NCI-H2196 treated with DMSO at 0.1 percent for 48 hours (cell line): ENCODE data around the gene MYH13.

Experiments used
- DNase-seq: peaks from one replicate; lab custom pipeline; 2025; ENCODE audit not compliant: unreplicated experiment; lab: John Stamatoyannopoulos, UW

MYH13 gene

DNA sequence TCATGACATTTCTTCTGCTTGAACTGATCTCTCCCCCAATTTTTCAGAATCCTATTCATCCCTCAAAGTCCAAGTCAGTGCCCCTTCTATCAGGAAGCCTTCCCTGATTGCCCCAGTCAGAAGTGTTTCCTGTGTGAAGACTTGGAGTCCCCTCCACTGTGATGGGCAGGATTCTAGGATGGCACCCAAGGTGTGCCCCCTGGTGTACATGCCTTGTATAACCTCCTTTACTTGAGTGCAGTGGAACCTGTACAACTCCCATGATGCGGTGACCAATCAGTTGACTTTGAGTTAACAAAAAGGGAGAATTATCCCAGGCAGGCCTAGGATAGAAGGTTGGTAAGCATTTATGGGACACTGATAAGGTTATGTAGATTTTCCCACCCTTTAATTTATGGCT is 23.4 kb downstream of the MYH13 start:
- DNase-seq = no peak

DNA sequence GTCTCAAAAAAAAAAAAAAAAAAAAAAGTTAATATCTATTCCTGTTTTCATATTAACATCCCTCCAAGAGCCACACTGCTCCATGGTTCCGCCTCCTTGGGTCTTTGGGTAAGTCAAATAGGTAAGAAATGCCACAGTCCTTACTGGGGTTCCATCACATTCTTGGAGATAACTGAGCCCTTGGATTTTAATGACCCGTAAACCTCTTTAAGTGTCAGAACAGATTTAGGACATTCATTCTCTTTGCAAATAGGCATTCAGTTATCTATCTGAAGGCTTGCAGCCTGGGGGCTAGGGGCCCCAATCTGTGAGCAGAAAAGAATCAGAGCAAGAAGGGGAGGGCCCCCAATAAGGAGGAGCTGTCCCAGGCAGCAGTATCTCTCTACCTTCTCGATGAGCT is 28.0 kb downstream of the MYH13 start:
- no peak for DNase-seq

- DNase-seq = no peak
These were observed 33.8 kb downstream of the MYH13 start for GRCh38 chr17:10339051-10339450.

GRCh38 chr17:10337976-10338375 is 34.8 kb downstream of the MYH13 start:
- no peak for DNase-seq

- no peak for DNase-seq
These were observed 35.7 kb downstream of the MYH13 start for GRCh38 chr17:10337136-10337535.

- DNase-seq = no peak
These were observed 36.4 kb downstream of the MYH13 start for GRCh38 chr17:10336393-10336792.

- no peak for DNase-seq
These were observed 40.3 kb downstream of the MYH13 start for GRCh38 chr17:10332515-10332914.

GRCh38 chr17:10328971-10329923 is 43.6 kb downstream of the MYH13 start:
- no peak for DNase-seq

- no peak for DNase-seq
These were observed 44.6 kb downstream of the MYH13 start for GRCh38 chr17:10328206-10328605.

GRCh38 chr17:10327640-10328039 is 45.2 kb downstream of the MYH13 start:
- no peak for DNase-seq

DNA sequence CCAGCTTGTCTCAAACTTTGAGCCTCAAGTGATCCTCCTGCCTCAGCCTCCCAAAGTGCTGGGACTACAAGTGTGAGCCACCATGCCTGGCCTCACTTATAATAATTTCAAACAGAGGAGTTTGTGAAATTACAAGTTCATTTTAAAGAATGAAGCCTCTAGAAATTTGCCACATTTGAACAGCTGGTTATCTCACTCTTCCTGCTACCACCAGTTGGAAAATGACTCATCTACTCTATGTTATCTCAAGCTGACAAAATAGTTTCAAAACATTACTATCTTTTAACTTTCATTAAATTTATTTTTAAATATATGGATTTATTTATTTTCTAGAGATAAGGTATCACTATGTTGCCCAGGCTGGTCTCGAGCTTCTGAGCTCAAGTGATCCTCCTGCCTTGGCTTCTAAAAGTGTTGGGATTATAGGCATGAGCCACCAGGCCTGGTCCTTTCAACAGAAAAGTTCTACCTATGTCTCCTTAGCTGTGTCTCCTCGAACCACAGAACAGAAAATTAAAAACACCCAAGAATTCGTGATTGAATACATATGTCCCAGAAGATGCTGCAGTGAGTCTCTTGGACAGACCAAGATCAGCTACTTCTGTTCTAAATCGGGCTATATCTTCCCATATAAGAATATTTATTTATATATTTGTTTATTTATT is 47.6 kb downstream of the MYH13 start:
- DNase-seq = no peak

- DNase-seq = no peak
These were observed 48.8 kb downstream of the MYH13 start for GRCh38 chr17:10323812-10324610.

GRCh38 chr17:10318535-10318934 is 54.3 kb downstream of the MYH13 start:
- no peak for DNase-seq

- no peak for DNase-seq
These were observed 55.3 kb downstream of the MYH13 start for GRCh38 chr17:10317543-10317834.

GRCh38 chr17:10316801-10317542 is 55.8 kb downstream of the MYH13 start:
- no peak for DNase-seq

DNA sequence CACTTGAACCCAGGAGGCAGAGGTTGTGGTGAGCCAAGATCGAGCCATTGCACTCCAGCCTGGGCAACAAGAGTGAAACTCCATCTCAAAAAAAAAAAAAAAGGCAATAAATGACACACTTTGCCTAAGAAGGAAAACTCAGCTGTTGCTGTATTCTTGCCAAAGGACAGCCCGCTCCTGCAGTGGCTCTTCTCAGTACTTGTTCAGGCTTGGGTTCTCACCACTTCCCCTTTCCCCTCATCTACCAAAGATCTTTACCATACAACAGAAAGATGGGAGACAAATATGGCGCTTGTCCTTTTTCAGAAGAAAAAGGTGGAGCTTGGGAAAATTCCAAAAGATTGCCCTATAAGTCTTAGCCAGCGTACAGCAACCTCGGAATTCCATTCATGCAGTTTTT is 58.5 kb downstream of the MYH13 start:
- DNase-seq = no peak

DNA sequence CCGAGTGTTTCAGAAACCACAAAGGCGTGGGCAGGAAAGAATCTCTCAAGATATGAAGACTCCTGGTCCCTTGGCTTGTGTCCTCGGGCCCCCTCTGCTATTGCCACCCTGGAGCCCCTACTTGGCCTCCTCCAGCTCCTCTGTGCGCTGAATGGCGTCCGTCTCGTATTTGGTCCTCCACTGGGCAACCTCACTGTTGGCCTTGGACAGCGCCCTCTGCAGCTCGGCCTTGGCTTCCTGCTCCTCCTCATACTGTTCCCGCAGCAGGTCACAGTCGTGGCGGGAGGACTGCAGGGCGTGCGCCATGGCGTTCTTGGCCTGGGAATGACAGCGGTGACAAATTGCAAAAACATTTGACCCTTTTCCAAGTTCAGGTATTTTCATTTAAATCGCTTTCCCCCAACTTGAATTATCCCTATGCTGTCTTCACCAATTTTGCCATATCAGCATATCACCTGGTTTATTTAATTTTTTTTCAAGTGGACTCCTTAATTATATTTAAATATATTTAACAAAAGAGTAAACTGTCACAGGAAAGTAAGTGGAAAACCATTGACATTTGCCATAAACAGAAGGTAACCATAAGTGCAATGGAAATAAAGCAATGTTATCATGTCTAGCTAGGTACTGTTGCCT is 59.7 kb downstream of the MYH13 start:
- no peak for DNase-seq

GRCh38 chr17:10311131-10311530 is 61.7 kb downstream of the MYH13 start:
- no peak for DNase-seq

GRCh38 chr17:10309003-10309974 is 63.5 kb downstream of the MYH13 start:
- no peak for DNase-seq
